GM19238 (cell line): Measurements from ENCODE around the gene CENPP.
"Not testable (repeated sequence)": the region's sequence is repeated elsewhere in the genome, so short reads cannot be mapped to it uniquely, and the experiment has no call there.

Experiments used
- DNase-seq: peaks from one replicate; pipeline ENCODE4 v3.0.0; 2011; ENCODE audit warnings: low spot score; ENCODE audit not compliant: insufficient read length

Gene CENPP

DNA sequence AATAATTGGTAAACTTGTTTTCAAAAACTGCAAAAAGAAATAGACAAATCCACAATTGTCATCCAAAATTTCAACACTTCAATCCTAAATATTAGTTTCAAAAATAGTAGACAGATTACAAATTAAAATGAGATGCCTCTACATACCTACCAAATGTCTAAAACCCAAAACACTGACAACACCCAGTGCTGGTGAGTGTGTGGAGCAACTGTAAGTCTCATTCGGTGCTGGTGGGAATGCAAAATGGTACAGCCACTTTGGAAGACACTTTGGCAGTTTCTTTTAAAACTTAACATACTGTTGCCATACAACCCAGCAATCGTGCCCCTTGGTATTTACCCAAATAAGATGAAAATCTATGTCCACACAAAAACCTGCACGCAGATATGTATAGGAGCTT, 203.4 kb downstream of the CENPP start:
- DNase-seq: no peak

DNA sequence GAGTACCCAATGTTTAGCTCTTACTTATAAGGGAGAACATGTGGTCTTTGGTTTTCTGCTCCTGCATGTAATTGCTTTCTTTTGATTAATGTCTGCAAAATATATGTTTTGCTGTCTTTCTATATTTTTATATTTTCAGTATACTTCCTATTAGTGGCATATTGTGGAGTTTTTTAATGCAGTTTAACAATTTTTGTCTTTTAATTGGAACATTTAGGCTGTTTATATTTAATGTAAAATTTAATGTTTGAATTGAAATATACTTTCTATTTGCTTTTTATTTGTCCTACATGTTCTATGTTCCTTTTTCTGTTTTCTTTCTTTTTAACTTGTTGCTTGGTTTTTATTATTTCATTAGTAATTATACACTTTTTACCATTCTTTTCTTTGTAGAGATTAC, 205.1 kb downstream of the CENPP start:
- DNase-seq: no peak

DNA sequence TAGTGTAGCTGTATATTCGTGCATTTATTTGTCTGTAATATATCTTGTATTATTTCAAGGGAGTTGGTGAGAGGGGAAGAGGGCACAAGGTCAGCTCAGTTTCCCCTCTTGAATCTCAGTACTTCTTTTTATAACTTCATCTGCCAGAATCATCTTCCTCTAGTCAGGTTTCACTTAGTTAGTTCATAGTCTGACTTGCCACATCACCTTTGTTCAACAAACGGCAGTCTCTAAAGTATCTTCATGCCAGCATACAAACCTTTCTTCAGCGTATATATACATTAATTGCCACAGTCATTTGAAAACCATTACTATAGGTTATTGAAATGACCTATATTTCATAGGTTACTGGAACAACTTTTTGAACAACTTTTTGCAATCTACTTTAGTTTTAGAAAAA, 208.5 kb downstream of the CENPP start:
- no peak for DNase-seq

DNA sequence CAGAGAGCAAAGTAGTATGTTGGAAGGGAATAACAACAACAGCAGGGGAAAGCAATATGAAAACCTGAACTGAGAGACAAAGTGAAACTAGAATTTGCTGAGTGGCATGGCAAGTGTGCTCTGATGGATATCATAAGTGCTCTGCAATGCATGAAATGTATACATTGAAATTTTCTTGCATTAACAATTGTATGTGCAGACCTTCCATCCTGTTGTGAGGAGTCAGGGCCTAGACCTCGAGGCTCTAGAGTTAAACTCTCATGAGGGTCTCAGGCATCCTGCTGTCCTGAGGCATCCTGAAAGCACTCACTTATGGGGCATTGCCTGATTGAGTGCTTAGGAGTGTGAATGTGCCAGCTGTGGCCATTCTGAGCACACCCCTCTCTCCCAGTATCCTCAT, 208.9 kb downstream of the CENPP start:
- DNase-seq: no peak

- no peak for DNase-seq
Measured at GRCh38 chr9:92535940-92536850, 210.4 kb downstream of the CENPP start, which contains the start of gene ECM2. Gene ECM2 (minus strand): TSS chr9:92535990. CDS start chr9:92522866, 13,124 bp downstream.

GRCh38 chr9:92538541-92538940, 212.8 kb downstream of the CENPP start:
- no peak for DNase-seq

DNA sequence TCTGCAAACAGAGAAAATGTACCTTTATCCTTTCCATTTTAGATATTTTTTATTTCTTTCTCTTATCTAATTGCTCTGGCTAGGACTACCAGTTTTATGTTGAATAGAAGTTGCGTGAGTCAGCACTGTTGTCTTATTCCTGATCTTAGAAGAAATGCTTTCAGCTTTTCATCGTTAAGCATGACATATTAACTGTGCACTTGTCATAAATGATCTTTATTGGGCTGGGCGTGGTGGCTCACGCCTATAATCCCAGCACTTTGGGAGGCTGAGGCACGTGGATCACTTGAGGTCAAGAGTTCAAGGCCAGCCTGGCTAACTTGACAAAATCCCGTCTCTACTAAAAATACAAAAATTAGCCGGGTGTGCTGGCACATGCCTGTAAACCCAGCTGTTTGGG, 218.2 kb downstream of the CENPP start:
- DNase-seq: no peak

- DNase-seq: no peak
Measured at GRCh38 chr9:92545002-92545510, 219.3 kb downstream of the CENPP start.

DNA sequence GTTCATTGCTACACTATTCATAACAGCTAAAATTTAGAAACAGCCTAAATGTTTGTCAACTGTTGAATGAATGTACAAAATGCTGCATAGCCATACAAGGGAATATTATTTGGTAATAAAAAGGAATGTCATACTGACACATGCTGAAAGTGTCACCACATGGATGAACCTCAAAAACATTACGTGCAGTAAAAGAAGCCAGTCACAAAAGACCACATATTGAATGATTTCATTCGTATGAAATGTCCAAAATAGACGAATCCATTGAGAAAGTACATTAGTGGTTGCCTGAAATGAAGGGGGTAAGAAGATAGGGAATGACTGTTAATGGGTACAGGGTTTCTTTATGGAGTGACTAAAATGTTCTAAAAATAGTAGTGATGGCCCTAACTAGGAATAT, 221.6 kb downstream of the CENPP start:
- no peak for DNase-seq

- no peak for DNase-seq
Measured at GRCh38 chr9:92550765-92551164, 225.0 kb downstream of the CENPP start.

GRCh38 chr9:92558612-92559374, 233.0 kb downstream of the CENPP start:
- DNase-seq: no peak

DNA sequence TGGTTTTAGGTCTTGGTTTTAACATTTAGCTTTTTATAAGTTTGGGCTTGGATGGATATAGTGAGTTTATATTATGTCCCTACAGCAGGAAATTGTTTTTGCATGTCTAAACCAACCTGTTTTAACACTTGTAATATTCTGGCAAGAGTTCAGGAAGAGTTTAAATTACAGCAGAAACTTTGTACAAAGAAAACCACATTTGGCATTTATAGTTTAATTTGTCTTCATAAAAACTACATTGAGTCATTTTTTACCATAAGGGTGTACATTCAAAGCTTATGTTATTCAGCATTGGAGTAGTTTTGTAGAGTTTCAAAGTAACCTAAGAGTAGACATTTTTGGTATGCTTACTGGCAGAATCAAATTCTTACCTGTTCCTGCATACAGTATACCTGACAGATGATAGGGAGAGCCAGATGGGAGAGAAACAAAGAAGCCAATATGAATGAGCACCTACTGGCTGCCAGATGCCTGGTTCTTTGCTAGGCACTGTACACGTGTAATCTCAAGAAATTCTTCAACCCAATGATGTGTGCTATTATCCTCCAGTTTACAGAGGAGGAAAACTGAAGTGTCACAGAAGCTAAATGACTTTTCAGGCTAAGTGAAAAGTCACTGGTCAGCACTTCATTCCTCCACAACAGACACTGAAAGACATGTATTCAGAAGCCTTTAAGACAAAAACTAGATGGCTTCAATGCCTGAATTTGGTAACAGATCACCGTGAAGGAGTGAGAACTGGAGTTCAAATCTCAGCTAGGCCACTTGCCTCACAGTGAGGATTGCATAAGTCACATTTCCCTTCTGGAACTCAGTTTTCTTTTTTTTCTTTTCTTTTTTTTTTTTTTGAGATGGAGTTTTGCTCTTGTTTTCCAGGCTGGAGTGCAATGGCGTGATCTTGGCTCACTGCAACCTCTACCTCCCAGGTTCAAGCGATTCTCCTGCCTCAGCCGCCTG, 235.9 kb downstream of the CENPP start:
- DNase-seq: no peak

DNA sequence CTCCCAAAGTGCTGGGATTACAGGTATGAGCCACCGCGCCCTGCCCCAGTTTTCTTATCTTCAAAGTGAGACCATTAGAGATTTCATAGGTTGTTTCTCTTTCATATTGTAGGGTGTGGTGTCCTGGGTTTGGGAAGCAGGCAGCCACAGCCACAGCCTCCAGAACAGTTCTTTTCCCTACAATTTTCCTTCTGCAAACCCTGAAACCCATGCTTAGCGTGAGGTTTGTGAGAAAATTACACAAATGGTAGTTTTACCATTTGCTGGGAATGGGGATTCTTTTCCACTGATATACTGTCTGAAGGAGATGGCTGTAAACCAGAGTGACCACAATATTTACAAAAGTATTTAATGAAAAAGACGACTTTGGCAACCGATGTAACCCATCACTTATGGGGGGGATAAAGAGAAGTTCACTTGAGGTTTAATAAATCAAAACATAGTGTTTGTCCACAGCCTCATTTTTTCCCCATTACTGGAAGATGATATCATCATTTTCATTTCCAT, 236.8 kb downstream of the CENPP start:
- no peak for DNase-seq

DNA sequence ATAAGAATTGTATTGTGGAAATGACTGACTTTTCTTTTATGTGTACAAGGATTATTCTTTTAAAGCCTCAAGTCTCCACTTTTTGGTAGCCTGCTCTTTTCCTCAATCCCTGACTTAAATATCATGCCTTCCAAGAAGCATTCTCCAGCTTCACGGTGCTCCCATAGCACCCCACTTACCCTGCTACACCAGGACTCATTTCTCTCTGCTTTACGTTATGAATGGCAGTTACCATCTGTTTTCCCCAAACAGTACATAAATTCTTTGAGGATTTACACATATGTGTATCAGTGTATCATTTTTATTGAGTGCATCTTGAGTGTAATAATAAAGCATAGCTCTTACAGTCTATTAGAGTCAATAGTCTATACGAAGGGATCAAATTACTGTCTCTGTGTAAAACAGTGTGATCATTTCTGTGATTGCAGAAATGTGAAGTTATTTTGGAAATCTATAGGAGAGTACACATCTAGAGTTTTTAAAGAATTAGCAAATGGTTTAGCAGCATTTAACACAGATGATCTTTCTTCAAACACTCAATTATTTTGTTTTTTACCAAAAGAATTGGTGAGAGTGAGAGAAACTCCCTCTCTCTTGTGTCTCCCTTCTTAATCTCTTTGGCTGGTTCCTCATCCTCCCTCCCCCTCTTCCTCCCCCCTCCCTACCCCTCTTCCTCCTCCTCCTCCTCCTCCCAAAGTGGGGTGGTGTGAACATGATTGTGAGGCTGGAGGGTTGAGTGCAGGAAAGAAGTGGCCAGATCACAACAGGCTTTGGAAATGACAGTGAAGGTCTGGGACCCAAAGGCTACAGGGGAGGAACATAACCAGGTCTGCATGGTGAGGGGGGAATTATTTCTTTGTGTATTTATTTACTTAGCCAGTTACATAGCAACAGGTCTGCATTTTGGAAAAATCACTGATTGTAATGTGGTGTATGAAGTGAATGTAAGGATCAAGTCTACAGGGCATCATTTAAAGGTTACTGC, 237.7 kb downstream of the CENPP start:
- no peak for DNase-seq

GRCh38 chr9:92564504-92564903, 238.8 kb downstream of the CENPP start:
- DNase-seq: no peak

DNA sequence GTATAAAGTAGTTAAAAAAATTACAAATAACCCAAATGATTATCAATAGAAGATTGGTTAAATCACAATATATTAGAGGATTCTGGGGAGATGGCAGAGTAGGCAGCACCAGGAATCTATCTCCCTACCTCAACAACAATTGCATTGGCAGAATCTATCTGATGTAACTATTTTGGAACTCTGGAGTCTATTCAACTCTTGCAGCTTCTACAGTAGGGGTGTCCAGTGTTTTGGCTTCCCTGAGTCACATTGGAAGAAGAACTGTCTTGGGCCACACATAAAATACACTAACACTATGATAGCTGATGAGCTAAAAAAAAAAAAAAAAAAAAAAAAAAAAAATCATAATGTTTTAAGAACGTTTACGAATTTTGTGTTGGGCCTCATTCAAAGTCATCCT, 239.2 kb downstream of the CENPP start:
- no peak for DNase-seq

DNA sequence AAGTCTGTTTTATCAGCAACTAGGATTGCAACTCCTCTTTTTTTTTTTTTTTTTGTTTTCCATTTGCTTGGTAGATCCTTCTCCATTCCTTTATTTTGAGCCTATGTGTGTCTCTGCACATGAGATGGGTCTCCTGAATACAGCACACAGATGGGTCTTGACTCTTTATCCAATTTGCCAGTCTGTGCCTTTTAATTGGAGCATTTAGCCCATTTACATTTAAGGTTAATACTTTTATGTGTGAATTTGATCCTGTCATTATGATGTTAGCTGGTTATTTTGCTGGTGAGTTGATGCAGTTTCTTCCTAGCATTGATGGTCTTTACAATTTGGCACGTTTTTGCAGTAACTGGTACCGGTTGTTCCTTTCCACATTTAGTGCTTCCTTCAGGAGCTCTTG, 246.1 kb downstream of the CENPP start:
- not testable (repeated sequence) for DNase-seq

DNA sequence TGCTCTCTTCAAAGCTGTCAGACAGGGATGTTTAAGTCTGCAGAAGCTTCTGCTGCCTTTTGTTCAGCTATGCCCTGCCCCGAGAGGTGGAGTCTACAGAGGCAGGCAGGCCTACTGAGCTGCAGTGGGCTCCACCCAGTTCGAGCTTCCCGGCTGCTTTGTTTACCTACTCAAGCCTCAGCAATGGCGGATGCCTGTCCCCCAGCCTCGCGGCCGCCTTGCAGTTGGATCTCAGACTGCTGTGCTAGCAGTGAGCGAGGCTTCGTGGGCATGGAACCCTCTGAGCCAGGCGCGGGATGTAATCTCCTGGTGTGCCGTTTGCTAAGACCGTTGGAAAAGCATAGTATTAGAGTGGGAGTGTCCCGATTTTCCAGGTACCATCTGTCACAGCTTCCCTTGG, 247.9 kb downstream of the CENPP start:
- DNase-seq: not testable (repeated sequence)

- DNase-seq: no peak
Measured at GRCh38 chr9:92576175-92576574, 250.4 kb downstream of the CENPP start.

DNA sequence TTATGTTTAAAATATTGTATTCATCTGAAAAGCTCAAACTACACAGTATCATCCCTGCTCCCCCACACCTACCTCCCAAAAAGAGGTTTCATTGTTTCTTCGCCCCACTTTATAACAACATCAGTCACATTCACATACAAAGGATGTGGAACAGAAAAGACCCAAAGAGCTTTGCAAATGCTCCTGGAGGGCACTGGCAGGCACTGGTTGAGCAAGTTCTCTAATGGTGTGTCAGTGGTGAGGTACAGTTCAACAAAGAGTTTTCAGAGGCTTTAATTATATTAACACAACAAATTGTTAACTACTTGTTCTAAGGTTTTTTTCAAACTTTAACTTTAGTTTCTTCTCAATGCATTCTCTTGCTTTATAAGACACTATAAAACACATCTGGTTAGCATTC, 264.2 kb downstream of the CENPP start:
- no peak for DNase-seq
